ENCODE results near the gene XK. TPM values are rescaled to one million over a fixed set of nuclear protein-coding genes. Genes with fewer than 3 reads are reported as not detected.

XK gene
- total and polyA plus RNA-seq, 2 of the 4 experiments (the other 2 are of a cell fraction) = under 0.01 to 0.02 TPM

DNA sequence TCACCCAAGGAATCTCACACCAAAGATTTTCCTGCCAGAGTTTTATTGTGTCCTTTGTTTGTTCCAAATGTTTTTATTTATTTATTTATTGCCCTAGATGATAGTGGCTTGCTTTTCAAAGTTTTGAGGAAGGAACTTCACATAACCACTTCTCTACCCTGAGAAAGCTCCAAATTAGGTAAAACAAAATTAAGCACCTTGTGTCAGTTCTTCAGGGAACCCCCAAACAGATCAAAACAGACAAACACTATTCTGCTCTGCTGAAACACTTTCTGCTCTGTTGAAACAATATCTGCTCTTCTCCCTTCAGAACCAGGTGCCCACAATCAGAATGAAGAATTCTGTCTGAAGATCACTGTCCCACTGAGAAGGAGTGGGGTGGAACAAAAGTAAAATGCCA, 77.8 kb downstream of the XK start:
- no peak for ATAC-seq (ENCODE audit: low read depth)
- no TSS peak for BruUV-seq (replicated peaks)
- dilution Hi-C loops (cut with HindIII; ENCODE audit: low sequenced_read_pairs, unreplicated experiment) = no loop called here

More for the DNA sequence above, 77.8 kb downstream of the XK start:
- POLR2A ChIA-PET (ENCODE audit: unreplicated experiment) = no interaction called here
- Histone ChIP-seq H3K9me3 (ENCODE audit: control insufficient read depth, insufficient read depth, low read length) (no peaks in the 10 kb centered on the region), H3K14ac (replicated peaks; ENCODE audit: low read depth, low read length) (no peak overlapping the region), H3K56ac (ENCODE audit: extremely low read depth, insufficient read depth, low read length) (no peak overlapping the region), H3K18ac (ENCODE audit: low read depth, low read length) (no peak overlapping the region), H2AK5ac (ENCODE audit: low read depth, low read length) (no peak overlapping the region), H4K8ac (ENCODE audit: low read depth in 2 of 2, low read length in 2 of 2) (no peak overlapping the region), H3K4me2 (ENCODE audit: low read depth, low read length) (no peak overlapping the region), H4K91ac (ENCODE audit: insufficient read depth, low read depth, low read length) (no peak overlapping the region), H2BK5ac (ENCODE audit: low read depth, low read length, poor library complexity, severe bottlenecking) (no peak overlapping the region), H3K27ac (ENCODE audit: insufficient read depth, low read length) (no peak overlapping the region), H3K27me3 (ENCODE audit: control insufficient read depth, insufficient read depth, low read length) (peaks cover 1% of the 10 kb centered on the region; the same call in 1 of the 2 replicates), H3K79me1 (ENCODE audit: low read depth in 1 of 2, low read length in 2 of 2) (no peaks in the 10 kb centered on the region), H3K4me3 (ENCODE audit: insufficient read depth, low read depth, low read length) (no peak overlapping the region), H3K9ac (ENCODE audit: low read depth, low read length) (no peak overlapping the region), H3K9me1 (ENCODE audit: insufficient read depth, low read length) (no peaks in the 10 kb centered on the region), H2BK15ac (ENCODE audit: low read depth, low read length) (no peak overlapping the region), H2BK20ac (ENCODE audit: low read depth, low read length) (no peak overlapping the region), H2BK120ac (ENCODE audit: low read depth, low read length) (no peak overlapping the region), H3K4ac (ENCODE audit: low read depth, low read length) (no peak overlapping the region), H4K5ac (ENCODE audit: low read depth, low read length) (no peak overlapping the region), H3K4me1 (ENCODE audit: control insufficient read depth, insufficient read depth, low read length) (no peaks in the 10 kb centered on the region), H2AK9ac (replicated peaks; ENCODE audit: low read depth, low read length, poor library complexity) (no peak overlapping the region), H2AFZ (replicated peaks; ENCODE audit: low read length, poor library complexity) (no peak overlapping the region), H3K23ac (ENCODE audit: low read depth, low read length) (no peak overlapping the region), H3K36me3 (ENCODE audit: control insufficient read depth, insufficient read depth, low read length) (no peaks in the 10 kb centered on the region), H4K20me1 (ENCODE audit: insufficient read depth, low read length) (no peaks in the 10 kb centered on the region)
- no peak for DNase-seq
- CTCF ChIA-PET = interaction anchor here (1.1 kb wide), 1 partner anchor 15 kb away, joined by 3 read pairs; no protein-coding TSS in a partner anchor
- intact Hi-C loops (cut with micrococcal nuclease) (no loop called here), in situ Hi-C loops (cut with MboI; ENCODE audit: low sequenced_read_pairs) (no loop called here)
- TF ChIP-seq POLR2A (IDR thresholded peaks at IDR 0.05; ENCODE audit: low read depth, low read length) (no peak), MXI1 (IDR thresholded peaks at IDR 0.05; ENCODE audit: borderline replicate concordance, low read depth, low read length) (no peak), FOS (IDR thresholded peaks at IDR 0.05; ENCODE audit: low read depth, low read length) (no peak), MAFK (IDR thresholded peaks at IDR 0.05; ENCODE audit: low read depth, low read length) (no peak), MAZ (IDR thresholded peaks at IDR 0.05; ENCODE audit: borderline replicate concordance, low read depth, low read length) (no peak), RAD21 (IDR thresholded peaks at IDR 0.05; ENCODE audit: low read length) (no peak), BHLHE40 (IDR thresholded peaks at IDR 0.05; ENCODE audit: low read depth, low read length) (no peak), SMC3 (IDR thresholded peaks at IDR 0.05; ENCODE audit: low read depth, low read length) (no peak), CHD1 (IDR thresholded peaks at IDR 0.05; ENCODE audit: low read depth, low read length) (no peak), CEBPB (IDR thresholded peaks at IDR 0.05; ENCODE audit: low read depth, low read length) (no peak), NFE2L2 (IDR thresholded peaks at IDR 0.05; ENCODE audit: low read depth, low read length) (no peak), RCOR1 (IDR thresholded peaks at IDR 0.05; ENCODE audit: insufficient replicate concordance, low read length) (no peak), RFX5 (IDR thresholded peaks at IDR 0.05; ENCODE audit: low read depth, low read length) (no peak)
- TF ChIP-seq, protein P1, sequence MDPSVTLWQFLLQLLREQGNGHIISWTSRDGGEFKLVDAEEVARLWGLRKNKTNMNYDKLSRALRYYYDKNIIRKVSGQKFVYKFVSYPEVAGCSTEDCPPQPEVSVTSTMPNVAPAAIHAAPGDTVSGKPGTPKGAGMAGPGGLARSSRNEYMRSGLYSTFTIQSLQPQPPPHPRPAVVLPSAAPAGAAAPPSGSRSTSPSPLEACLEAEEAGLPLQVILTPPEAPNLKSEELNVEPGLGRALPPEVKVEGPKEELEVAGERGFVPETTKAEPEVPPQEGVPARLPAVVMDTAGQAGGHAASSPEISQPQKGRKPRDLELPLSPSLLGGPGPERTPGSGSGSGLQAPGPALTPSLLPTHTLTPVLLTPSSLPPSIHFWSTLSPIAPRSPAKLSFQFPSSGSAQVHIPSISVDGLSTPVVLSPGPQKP (IDR thresholded peaks at IDR 0.05; ENCODE audit: borderline replicate concordance, low read depth, low read length) = no peak
- TF ChIP-seq, protein P2, sequence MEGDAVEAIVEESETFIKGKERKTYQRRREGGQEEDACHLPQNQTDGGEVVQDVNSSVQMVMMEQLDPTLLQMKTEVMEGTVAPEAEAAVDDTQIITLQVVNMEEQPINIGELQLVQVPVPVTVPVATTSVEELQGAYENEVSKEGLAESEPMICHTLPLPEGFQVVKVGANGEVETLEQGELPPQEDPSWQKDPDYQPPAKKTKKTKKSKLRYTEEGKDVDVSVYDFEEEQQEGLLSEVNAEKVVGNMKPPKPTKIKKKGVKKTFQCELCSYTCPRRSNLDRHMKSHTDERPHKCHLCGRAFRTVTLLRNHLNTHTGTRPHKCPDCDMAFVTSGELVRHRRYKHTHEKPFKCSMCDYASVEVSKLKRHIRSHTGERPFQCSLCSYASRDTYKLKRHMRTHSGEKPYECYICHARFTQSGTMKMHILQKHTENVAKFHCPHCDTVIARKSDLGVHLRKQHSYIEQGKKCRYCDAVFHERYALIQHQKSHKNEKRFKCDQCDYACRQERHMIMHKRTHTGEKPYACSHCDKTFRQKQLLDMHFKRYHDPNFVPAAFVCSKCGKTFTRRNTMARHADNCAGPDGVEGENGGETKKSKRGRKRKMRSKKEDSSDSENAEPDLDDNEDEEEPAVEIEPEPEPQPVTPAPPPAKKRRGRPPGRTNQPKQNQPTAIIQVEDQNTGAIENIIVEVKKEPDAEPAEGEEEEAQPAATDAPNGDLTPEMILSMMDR (conservative IDR thresholded peaks at IDR 0.05; ENCODE audit: low read depth, low read length) = no peak
- TF ChIP-seq, protein P3, sequence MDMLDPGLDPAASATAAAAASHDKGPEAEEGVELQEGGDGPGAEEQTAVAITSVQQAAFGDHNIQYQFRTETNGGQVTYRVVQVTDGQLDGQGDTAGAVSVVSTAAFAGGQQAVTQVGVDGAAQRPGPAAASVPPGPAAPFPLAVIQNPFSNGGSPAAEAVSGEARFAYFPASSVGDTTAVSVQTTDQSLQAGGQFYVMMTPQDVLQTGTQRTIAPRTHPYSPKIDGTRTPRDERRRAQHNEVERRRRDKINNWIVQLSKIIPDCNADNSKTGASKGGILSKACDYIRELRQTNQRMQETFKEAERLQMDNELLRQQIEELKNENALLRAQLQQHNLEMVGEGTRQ (IDR thresholded peaks at IDR 0.05; ENCODE audit: low read depth, low read length) = no peak
